Activated B cell treated with CpG ODN at 0.5 μM for 24 hours (primary cell): Measurements from ENCODE around the gene WFDC8. TPM values are rescaled to one million over a fixed set of nuclear protein-coding genes. Genes with fewer than 3 reads are reported as not detected.

ENCODE experiments used
- ATAC-seq: fragments of 200-7000 bp; cut with Tn5 transposase; one replicate; pipeline ENCODE4 v1.10.0; 2021; ENCODE audit warnings: low read depth, mild to moderate bottlenecking, moderate library complexity
- CTCF ChIA-PET: fragments of 350-600 bp; sonication (Branson Sonifier 250); formaldehyde crosslinking; loops from one replicate; lab custom pipeline; 2021; ENCODE audit warnings: antibody characterized with exemption; lab: Charles Lee
- POLR2A ChIA-PET: fragments of 350-600 bp; sonication (Branson Sonifier 250); formaldehyde crosslinking; loops from one replicate; lab custom pipeline; 2021; ENCODE audit warnings: antibody characterized with exemption; lab: Charles Lee
- DNase-seq: peaks from one replicate; pipeline ENCODE4 v3.0.0; 2022
- H3K27ac Mint-ChIP-seq: one replicate; pipeline ENCODE4 v1.8.0; 2020; ENCODE audit warnings: mixed read lengths
- H3K27me3 Mint-ChIP-seq: one replicate; pipeline ENCODE4 v1.8.0; 2021; ENCODE audit warnings: mixed read lengths
- H3K36me3 Mint-ChIP-seq: one replicate; pipeline ENCODE4 v1.8.0; 2021; ENCODE audit warnings: low read depth, mixed read lengths
- H3K4me1 Mint-ChIP-seq: one replicate; pipeline ENCODE4 v1.8.0; 2021; ENCODE audit warnings: mixed read lengths
- H3K4me3 Mint-ChIP-seq: one replicate; pipeline ENCODE4 v1.8.0; 2020; ENCODE audit warnings: mild to moderate bottlenecking, mixed read lengths
- H3K9me3 Mint-ChIP-seq: one replicate; pipeline ENCODE4 v1.8.0; 2020; ENCODE audit warnings: mixed read lengths
- intact Hi-C: fragments of 100-400 bp; cut with micrococcal nuclease; formaldehyde crosslinking; loops from one replicate; pipeline ENCODE4 v1.15.1; 2024
- total RNA-seq: library from RNA; stranded (reverse); gene quantifications from 2 replicates; pipeline ENCODE4 v1.2.3, GENCODE V29; 2022
- TF ChIP-seq, protein P1 (sequence below): fragments of 200-600 bp; IDR thresholded peaks from one replicate; pipeline ENCODE4 v1.8.0; 2022; ENCODE audit warnings: antibody characterized with exemption, mild to moderate bottlenecking

Gene WFDC8
- total RNA-seq, 1 donor from 2014 or later = not detected

DNA sequence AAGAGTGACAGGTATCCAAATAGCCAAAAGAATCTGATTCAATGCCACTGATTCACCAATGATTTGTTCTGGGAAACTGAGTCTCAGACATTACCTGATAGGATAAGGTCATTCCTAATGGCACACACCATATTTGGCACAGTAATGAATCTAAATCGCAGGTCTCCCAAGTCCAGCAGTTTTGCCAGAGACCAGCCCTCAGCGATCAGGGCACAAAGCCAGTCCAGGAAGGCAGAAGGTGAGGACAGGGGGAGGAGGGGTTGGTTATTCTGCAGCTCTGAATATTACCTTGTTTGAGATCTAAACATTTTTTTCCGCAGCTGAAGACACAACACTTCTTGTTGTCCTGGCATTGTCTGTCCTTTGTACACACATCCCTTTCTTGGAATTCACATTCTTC is 33.7 kb downstream of the WFDC8 start:
- CTCF ChIA-PET = no interaction called here
- H3K4me3 Mint-ChIP-seq = no peak overlapping the region
- POLR2A ChIA-PET = no interaction called here
- ATAC-seq = no peak
- no peaks in the 10 kb centered on the region for H3K36me3 Mint-ChIP-seq
- TF ChIP-seq, protein P1, sequence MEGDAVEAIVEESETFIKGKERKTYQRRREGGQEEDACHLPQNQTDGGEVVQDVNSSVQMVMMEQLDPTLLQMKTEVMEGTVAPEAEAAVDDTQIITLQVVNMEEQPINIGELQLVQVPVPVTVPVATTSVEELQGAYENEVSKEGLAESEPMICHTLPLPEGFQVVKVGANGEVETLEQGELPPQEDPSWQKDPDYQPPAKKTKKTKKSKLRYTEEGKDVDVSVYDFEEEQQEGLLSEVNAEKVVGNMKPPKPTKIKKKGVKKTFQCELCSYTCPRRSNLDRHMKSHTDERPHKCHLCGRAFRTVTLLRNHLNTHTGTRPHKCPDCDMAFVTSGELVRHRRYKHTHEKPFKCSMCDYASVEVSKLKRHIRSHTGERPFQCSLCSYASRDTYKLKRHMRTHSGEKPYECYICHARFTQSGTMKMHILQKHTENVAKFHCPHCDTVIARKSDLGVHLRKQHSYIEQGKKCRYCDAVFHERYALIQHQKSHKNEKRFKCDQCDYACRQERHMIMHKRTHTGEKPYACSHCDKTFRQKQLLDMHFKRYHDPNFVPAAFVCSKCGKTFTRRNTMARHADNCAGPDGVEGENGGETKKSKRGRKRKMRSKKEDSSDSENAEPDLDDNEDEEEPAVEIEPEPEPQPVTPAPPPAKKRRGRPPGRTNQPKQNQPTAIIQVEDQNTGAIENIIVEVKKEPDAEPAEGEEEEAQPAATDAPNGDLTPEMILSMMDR = no peak
- no peak for DNase-seq
- H3K9me3 Mint-ChIP-seq = peaks cover 3% of the 10 kb centered on the region
- peaks cover 29% of the 10 kb centered on the region for H3K27me3 Mint-ChIP-seq
- H3K4me1 Mint-ChIP-seq = no peaks in the 10 kb centered on the region
- H3K27ac Mint-ChIP-seq = no peak overlapping the region
- intact Hi-C loops = no loop called here

DNA sequence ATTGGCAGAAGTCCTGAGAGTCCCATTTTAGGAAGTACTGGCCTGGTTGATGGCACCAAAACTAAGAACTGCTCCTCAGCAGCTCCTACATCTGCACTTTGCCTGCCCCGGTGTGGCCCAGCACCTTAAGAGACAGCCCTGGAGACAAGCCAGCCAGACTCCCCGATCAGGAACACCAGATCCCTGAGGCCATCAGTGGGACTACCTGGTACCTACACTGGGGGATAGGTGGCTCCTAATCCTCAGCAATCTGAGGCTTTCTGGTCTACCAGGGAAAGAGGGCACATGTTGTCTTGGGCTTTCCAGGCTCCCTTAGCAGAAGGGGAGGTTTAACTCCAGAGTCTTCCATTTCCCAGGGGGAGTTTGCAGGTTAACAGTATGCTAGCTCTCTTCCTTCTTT is 39.7 kb downstream of the WFDC8 start, which contains the start of gene WFDC6:
Gene WFDC6, minus strand, starts transcription at position 101 of the 400 bp plus-strand sequence. Its CDS starts 75 bp downstream, at position 26.
- CTCF ChIA-PET = no interaction called here
- ATAC-seq = no peak
- Mint-ChIP-seq H3K27ac (no peak within 1 kb of the TSS), H3K4me3 (no peak within 1 kb of the TSS), H3K9me3 (no peaks in the 10 kb centered on the region), H3K36me3 (no peaks in the 10 kb centered on the region), H3K4me1 (no peaks in the 10 kb centered on the region), H3K27me3 (peaks cover 34% of the 10 kb centered on the region)
- TF ChIP-seq, protein P1 = no peak
- DNase-seq = no peak
- POLR2A ChIA-PET = no interaction called here
- intact Hi-C loops = no loop called here

DNA sequence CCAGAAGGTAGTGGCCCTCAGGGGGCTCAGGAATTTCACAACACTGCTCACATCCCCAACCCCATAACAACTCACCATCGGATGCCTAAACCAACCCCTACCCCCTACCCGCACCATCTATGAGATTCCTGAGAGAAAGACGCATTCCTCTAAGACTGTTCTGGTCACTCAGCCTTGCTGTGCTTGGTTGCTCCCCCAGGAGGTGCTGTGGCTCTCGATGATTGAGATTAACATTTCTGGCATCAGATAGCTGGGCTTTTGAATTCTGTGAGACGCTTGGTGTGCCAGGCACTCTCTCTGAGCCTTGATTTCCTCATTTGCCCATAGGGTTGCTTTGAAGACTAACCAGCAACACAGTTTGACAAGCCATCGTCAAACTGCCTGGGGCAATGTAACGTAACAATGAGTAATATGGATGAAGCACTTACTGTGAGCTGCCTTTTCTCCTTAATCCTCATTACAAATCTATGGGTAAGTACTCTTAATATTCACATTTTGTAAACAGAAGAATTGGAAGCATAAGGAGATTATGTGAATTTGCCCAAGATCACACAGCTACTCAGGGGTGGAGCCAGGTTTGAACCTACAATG is 40.8 kb downstream of the WFDC8 start:
- Mint-ChIP-seq H3K4me3 (no peak overlapping the region), H3K27ac (no peak overlapping the region), H3K36me3 (no peaks in the 10 kb centered on the region), H3K27me3 (peaks cover 28% of the 10 kb centered on the region), H3K4me1 (no peaks in the 10 kb centered on the region), H3K9me3 (no peaks in the 10 kb centered on the region)
- DNase-seq (no peak), ATAC-seq (no peak)
- intact Hi-C loops = no loop called here
- CTCF ChIA-PET = no interaction called here
- POLR2A ChIA-PET = no interaction called here
- TF ChIP-seq, protein P1 = no peak

DNA sequence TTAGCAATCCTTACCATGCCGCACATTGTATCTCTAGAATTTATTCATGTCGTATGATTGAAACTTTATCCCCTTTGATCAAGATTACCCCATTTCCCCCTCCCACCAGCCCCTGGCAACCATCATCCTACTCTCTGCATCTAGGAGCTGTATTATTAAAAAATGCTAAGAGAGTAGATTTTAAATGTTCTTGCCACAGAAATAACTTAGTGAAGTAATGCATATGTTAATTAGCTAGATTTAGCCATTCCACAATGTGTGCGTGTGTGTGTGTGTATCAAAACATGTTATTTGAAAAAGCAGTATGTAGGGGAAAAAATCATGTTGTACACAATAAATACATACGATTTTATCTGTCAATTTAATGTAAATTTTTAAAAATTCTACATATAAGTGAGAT is 51.8 kb downstream of the WFDC8 start:
- Mint-ChIP-seq H3K27me3 (peaks cover 34% of the 10 kb centered on the region), H3K9me3 (no peaks in the 10 kb centered on the region), H3K36me3 (no peaks in the 10 kb centered on the region), H3K4me3 (no peak overlapping the region), H3K4me1 (no peaks in the 10 kb centered on the region), H3K27ac (no peak overlapping the region)
- intact Hi-C loops = no loop called here
- ATAC-seq (no peak), DNase-seq (no peak)
- POLR2A ChIA-PET = interaction anchor here (0.7 kb wide), 1 partner anchor 233 kb away, joined by 7 read pairs; no protein-coding TSS in a partner anchor
- CTCF ChIA-PET = no interaction called here
- TF ChIP-seq, protein P1 = no peak

DNA sequence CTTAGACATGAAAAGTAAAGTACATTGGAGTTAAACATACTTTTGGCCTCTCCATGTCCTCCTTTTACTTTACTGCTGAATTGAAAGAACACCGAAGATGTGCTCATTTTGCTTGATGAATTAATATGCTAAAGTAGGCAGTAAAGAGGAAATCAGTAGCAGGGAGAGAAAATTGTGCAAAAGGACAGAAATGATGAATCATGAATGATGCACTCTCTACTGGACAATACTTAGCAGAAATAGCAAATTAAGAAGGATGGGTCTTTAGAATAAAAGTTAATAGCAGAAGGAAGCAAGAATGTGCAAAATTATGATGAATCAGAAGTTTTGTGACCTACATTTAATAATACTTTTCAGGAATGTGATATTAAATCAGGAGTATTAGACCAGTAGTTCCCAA is 55.3 kb downstream of the WFDC8 start:
- H3K27ac Mint-ChIP-seq = no peak overlapping the region
- no peak for ATAC-seq
- TF ChIP-seq, protein P1 = no peak
- ChIA-PET POLR2A (no interaction called here), CTCF (interaction anchor here (1.1 kb wide), 1 partner anchor 247 kb away, joined by 3 read pairs; no protein-coding TSS in a partner anchor)
- H3K4me3 Mint-ChIP-seq = no peak overlapping the region
- H3K36me3 Mint-ChIP-seq = no peaks in the 10 kb centered on the region
- peaks cover 37% of the 10 kb centered on the region for H3K27me3 Mint-ChIP-seq
- H3K4me1 Mint-ChIP-seq = no peaks in the 10 kb centered on the region
- intact Hi-C loops = no loop called here
- DNase-seq = no peak
- peaks cover 2% of the 10 kb centered on the region for H3K9me3 Mint-ChIP-seq
